PFSK-1 (cell line): ENCODE data around the gene DPP6.

Source experiments
- FOXP2 ChIP-seq: optimal IDR thresholded peaks from 2 replicates; pipeline ENCODE3; 2011; ENCODE audit warnings: borderline replicate concordance, control low read depth, inconsistent platforms; ENCODE audit not compliant: insufficient read depth; ENCODE audit errors: extremely low read length, extremely low read depth
- POLR2AphosphoS5 ChIP-seq: IDR thresholded peaks from 2 replicates; pipeline ENCODE4 v1.6.1; 2012; ENCODE audit warnings: low read depth, mild to moderate bottlenecking, control low read depth, low read length, moderate library complexity
- SIN3A ChIP-seq: IDR thresholded peaks from 2 replicates; pipeline ENCODE4 v1.6.1; 2012; ENCODE audit warnings: mild to moderate bottlenecking, low read length, moderate library complexity, borderline replicate concordance; ENCODE audit not compliant: insufficient read depth
- TAF1 ChIP-seq: IDR thresholded peaks from 2 replicates; pipeline ENCODE4 v1.6.1; 2012; ENCODE audit warnings: low read length, control low read depth, borderline replicate concordance; ENCODE audit not compliant: insufficient read depth
- TF ChIP-seq, protein P1 (sequence below), 2 experiments: IDR thresholded peaks; 2 replicates each; pipeline versions ENCODE4 v1.6.1 to v1.8.0; 2011 to 2012; ENCODE audit warnings: low read depth in 2 of 2, low read length in 2 of 2, control low read depth in 1 of 2, inconsistent platforms in 1 of 2, mild to moderate bottlenecking in 1 of 2, moderate library complexity in 1 of 2; ENCODE audit not compliant: insufficient read depth in 1 of 2

Gene DPP6

DNA sequence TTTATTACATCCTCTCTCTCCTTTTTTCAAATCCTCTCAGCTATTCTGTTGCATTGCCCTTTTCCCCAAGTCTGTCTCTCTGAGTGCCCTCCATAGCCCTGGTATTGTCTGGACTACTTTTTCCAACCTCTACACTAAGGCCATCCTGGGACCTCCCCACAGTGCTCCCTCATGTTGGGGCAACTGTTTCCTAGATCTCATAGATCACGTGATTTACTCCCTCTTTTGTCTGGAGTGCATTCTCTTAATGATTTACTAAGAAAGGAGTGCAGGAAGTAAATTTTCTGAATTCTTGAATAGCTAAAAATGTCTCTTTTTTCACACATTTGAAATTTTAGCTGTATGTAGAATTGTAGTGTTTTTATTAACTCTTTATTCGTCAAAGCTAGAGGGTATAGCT is 733.7 kb downstream of the DPP6 start:
- TF ChIP-seq FOXP2 (no peak), TAF1 (no peak), SIN3A (no peak), POLR2AphosphoS5 (no peak)
- TF ChIP-seq, protein P1, sequence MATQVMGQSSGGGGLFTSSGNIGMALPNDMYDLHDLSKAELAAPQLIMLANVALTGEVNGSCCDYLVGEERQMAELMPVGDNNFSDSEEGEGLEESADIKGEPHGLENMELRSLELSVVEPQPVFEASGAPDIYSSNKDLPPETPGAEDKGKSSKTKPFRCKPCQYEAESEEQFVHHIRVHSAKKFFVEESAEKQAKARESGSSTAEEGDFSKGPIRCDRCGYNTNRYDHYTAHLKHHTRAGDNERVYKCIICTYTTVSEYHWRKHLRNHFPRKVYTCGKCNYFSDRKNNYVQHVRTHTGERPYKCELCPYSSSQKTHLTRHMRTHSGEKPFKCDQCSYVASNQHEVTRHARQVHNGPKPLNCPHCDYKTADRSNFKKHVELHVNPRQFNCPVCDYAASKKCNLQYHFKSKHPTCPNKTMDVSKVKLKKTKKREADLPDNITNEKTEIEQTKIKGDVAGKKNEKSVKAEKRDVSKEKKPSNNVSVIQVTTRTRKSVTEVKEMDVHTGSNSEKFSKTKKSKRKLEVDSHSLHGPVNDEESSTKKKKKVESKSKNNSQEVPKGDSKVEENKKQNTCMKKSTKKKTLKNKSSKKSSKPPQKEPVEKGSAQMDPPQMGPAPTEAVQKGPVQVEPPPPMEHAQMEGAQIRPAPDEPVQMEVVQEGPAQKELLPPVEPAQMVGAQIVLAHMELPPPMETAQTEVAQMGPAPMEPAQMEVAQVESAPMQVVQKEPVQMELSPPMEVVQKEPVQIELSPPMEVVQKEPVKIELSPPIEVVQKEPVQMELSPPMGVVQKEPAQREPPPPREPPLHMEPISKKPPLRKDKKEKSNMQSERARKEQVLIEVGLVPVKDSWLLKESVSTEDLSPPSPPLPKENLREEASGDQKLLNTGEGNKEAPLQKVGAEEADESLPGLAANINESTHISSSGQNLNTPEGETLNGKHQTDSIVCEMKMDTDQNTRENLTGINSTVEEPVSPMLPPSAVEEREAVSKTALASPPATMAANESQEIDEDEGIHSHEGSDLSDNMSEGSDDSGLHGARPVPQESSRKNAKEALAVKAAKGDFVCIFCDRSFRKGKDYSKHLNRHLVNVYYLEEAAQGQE (IDR thresholded peaks at IDR 0.05; ENCODE audit: insufficient read depth in 1 of 2, low read depth in 2 of 2, low read length in 2 of 2): no peak

DNA sequence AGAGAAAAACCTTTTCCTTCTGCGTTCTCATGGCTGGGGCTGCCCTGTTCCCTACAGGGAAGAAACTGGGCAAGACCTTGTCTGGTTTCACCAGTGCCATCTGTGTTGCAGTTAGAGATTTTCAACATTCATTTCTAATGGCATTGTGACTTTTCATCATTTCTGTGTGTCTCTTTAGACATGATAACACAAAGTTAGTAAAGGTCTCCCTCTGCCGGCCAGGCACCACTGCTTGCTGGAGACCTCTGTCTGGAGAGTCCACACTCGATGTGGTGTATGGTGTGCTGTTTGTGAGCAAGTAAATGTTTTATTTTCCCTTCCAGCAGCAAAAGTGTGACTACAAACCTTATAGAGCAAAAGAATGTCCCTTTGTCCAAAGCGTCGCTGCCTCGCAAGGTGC is 737.2 kb downstream of the DPP6 start:
- TF ChIP-seq FOXP2 (no peak), POLR2AphosphoS5 (no peak), SIN3A (no peak), TAF1 (no peak)
- TF ChIP-seq, protein P1 (IDR thresholded peaks at IDR 0.05; ENCODE audit: insufficient read depth in 1 of 2, low read depth in 2 of 2, low read length in 2 of 2): no peak

DNA sequence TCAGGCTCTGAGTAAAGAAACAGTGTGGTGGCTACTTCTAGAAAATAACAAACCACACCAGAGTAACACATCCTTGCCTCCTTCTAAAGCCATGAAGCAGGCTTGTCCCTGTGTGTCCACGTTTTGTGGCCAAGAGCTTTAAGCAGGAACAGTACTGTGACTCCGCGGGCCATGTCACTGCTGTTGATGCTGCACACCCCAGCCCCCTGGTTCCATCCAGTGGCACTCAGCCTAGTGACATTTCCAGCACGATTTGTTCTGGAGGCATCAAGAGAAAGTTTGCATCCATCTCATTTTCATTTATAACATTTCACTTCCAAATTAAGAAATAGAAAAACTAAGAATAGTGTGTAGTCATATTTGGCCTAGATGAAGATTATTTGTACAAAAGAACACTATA is 739.4 kb downstream of the DPP6 start:
- TF ChIP-seq, protein P1 (IDR thresholded peaks at IDR 0.05; ENCODE audit: insufficient read depth in 1 of 2, low read depth in 2 of 2, low read length in 2 of 2): no peak
- TF ChIP-seq TAF1: no peak
- TF ChIP-seq POLR2AphosphoS5: no peak
- no peak for TF ChIP-seq SIN3A
- no peak for TF ChIP-seq FOXP2

DNA sequence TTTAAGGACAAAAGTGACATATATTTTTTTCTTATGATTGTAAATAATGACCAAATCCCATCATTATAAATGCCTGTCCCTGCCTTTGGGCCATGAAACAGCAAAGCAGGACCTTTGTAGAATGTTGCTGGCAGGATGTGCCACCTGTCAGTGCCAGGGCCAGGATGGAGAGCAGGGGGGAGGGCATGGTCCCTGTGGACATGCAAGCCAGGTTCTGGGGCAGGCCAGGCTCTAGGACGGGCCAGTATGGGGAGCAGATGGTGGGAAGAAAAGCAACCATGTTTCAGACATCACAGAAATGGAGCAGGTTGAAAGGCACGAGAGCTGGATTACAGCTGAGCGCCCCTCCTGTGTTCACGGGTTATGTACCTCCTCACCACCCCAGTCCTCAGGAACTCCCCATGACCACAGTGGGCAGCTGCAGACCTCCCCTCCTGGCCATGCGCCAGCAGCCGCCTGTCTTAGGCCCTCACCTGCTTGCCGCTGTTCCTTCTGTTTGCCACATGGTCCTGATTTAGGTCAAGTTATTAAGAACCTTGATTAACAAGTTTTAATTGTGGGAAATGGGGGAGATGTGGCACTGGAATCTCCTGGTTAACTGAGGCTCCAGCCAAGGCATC is 740.3 kb downstream of the DPP6 start:
- no peak for TF ChIP-seq POLR2AphosphoS5
- no peak for TF ChIP-seq FOXP2
- TF ChIP-seq SIN3A: no peak
- TF ChIP-seq, protein P1 (IDR thresholded peaks at IDR 0.05; ENCODE audit: insufficient read depth in 1 of 2, low read depth in 2 of 2, low read length in 2 of 2): no peak
- TF ChIP-seq TAF1: no peak
